NCI-H2196 (cell line): Measurements from ENCODE around the gene KCNG2.

Source experiments
- DNase-seq: peaks from one replicate; lab custom pipeline; 2025; ENCODE audit not compliant: unreplicated experiment; lab: John Stamatoyannopoulos, UW

Gene KCNG2

DNA sequence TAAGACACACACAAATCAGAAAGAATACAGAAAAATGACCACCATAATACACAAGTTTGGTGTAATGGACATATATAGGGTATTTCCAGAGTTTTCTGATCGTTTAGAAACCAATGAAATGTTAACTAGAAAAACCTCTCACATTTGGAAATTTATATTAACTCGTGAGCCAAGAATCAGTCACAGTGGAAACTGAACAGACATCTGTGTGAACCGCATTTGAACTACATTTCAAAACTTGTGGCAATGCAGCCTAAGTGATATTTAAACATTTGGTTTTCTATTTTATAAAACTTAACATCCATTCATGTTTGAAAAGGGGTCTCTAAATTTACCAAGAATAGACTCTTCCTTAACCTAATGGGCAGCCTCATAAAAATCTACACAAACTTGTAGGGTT is 29.0 kb upstream of the KCNG2 start:
- no peak for DNase-seq

DNA sequence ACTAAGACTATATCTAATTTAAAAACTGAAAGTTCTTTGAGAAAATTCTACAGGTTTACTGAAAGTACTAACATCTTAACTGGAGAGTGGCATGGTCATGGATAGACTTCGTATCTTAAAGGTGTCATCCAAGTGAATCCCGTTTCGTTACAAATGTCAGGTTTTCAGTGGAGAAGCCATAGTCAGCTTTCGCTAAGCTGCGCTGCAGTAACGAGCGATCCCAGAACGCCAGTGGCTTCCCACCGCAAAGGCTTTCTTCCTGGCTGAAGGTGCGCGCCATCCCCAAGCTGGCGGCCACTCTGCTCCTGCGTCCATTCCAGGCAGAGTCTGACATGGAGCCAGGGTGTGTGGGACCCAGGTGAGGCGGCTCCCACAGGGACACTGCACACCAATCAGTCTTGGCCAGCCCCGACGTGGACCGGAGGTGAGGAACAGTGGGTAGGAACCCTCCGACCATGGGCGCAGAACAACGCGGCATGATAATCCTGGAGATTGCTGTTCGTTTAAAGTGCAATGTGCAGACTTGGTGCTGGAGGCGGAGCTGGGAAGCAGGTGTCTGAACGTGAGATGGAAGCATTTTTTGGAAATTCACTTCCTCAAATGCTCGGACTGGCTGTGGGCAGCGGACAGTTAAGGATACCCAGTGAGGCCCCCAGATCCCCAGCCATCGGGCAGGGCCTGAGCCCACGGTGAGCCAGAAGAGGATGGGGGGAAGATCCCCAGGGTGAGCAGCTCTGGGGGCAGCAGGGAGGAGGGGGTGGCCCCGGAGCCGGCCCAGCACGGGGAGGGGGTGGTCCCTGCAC is 27.8 kb upstream of the KCNG2 start:
- no peak for DNase-seq

- no peak for DNase-seq
Measured at GRCh38 chr18:79770501-79770815, 27.3 kb upstream of the KCNG2 start.

GRCh38 chr18:79770826-79771225 is 26.9 kb upstream of the KCNG2 start:
- no peak for DNase-seq

DNA sequence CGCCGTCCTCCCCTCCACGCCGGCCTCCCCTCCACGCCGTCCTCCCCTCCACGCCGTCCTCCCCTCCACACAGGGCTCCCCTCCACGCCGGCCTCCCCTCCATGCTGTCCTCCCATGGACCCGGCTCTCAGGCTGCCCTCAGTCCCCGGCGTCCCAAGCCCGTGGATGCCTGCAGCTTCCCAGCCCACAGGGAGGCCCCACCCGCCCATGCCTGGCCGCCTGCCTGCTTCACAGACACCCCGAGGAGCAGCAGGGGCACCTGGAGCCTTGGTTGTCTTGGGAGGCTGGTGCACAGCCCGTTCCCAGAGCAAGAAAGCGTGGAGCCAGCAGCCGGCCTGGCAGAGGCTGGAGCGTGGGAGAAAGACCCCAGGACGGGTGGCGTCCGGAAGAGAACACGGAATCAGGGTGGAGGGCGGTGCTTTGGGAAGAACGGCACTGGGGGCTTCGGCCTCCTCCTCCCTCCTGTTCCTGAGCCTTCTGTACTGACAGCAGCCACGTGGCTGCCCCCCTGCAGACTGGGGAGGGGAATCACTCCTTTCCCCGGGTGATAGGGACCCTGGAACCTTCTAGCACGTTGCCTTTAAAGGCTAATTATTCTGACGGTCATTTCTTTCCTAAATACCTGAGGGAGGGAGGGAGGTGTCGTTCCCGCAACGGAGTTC is 26.2 kb upstream of the KCNG2 start:
- no peak for DNase-seq

- DNase-seq, result no peak
Measured at GRCh38 chr18:79772108-79772864, 25.5 kb upstream of the KCNG2 start.

- no peak for DNase-seq
Measured at GRCh38 chr18:79772865-79773696, 24.7 kb upstream of the KCNG2 start.

DNA sequence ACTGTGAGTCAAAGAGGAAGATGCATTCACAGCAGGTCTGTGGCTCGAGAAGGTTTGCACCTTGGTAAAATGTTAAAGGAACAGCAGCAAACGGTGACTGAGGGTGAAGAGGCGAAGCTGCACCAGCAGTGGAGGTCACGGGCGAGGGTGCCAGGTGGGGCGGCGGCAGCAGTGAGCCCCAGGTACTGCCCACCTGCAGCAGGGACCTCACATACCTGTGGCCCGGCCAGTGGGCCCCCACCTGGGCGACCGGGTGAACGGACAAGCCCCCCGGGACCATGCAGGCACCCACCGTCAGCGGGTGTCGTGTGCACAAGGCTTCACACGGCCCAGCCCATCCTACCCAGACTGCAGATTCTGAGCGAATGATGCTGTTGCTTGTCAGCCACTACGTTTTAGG is 23.6 kb upstream of the KCNG2 start:
- DNase-seq, result no peak

DNA sequence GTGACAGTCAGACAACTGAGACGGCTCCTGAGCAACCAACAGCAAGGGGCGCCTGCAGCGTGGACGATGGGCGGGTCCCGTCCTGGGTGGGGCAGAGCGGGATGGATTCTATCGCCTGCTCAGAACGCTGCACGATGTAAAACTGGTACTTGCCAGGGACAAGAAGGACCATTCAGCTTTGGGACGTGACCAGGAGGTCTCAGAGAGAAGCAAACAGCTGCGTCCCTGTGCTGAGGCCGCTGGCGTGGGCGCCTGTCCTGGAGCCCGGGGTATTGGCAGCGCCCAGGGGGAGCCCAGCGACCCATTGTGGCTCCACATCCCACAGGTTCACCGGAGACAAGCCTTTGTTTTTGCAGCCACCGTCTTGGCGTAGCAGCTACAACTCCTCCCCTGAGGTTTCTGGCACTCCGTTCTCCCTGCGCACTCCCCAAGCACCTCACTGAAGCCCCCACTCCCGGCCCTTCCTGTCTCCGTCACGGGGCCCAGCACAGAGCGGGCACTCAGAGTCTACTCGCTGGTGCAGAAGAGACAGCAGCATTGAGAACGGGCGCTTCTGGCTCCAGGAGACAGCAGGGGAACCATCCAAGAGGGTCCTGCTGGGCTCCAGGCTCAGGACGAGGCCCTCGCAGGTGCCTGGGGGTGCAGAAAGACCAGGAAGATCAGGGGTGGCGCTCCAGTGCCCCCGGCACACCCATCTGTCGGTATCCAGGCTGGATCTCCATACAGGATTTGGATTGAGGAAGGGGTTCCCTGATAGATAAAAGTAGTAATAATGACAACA is 22.1 kb upstream of the KCNG2 start:
- DNase-seq, result no peak

DNA sequence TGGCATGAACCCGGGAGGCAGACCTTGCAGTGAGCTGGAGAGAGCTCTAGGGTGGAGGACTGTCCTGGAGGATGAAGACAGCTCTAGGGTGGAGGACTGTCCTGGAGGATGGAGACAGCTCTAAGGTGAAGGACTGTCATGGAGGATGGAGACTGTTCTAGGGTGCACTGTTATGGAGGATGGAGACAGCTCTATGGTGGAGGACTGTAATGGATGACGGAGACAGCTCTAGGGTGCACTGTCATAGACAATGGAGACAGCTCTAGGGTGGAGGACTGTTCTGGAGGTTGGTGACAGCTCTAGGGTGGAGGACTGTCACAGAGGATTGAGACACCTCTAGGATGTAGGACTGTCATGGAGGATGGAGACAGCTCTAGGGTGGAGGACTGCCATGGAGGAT is 21.1 kb upstream of the KCNG2 start:
- DNase-seq, result no peak

DNA sequence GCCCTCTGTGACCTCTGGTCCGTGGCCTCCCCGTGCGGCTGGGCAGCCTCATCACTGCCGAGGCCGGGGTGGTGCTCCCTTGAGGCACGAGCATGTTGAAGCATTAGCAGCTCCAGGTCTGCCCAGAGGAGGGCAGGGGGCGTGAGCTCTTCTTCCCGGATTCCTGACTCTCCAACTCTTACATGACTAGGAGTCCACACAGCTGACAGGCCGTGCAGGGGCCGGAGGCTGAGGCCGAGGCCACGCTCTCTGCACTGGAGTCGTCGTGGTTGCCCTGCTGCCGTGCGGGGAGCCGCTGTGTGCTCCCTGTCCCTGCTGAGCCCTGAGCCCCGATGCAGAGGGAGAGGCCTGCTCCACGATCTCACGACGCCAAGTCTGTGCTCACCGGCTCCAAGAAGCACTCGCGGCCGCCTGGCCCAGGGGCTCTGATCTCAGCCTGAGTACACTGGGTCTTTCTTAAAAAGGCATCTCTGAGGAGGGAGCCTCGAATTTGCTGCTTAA is 19.4 kb upstream of the KCNG2 start:
- DNase-seq, result no peak

DNA sequence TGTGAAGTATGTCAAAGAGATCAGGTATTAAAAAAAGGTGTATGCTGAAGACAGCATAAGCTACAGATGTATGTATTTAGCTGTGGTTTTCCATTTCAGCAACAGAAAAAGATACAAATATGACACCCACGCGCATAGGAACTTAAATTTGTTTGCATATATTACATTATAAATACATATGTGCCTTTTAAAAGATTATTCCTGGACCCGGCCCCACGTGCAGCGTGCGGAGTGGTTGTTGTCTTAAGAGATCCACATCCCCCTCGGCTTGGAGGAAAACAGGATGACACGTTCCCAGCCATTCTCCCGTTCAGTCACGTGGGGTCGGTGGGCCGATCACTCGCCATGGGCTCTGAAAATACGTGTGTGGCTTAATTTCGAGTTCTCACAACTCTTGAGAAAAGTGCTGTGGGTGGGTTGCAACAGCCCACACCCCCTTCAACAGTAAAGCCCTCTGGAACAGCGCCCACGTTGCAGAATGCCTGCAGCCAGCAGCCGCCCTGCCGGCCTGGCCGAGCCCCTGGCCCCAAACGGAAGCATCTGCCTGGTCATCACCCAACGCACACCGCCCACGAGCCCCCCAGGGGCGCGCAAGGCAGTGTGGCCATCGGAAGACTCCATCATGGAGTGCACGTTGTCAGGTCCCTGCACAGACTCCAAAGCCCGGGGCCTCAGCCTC is 18.6 kb upstream of the KCNG2 start:
- no peak for DNase-seq

GRCh38 chr18:79779700-79780190 is 18.0 kb upstream of the KCNG2 start:
- no peak for DNase-seq

DNA sequence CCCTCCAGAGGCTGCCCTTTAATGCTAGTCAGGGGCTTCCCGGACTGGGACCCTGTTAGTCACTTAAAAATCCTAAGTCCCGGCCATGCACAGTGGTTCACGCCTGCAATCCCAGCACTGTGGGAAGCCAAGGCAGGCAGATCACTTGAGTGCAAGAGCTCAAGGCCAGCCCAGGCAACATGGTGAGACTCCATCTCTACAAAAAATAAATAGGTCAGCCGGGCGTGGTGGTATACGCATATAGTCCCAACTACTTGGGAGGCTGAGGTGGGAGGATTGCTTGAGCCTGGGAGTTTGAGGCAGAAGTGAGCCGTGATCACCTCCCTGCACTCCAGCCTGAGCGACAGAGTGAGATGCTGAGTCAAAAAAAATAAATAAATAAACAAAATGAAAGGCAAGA is 17.2 kb upstream of the KCNG2 start:
- no peak for DNase-seq

- DNase-seq, result no peak
Measured at GRCh38 chr18:79781331-79781941, 16.3 kb upstream of the KCNG2 start.

DNA sequence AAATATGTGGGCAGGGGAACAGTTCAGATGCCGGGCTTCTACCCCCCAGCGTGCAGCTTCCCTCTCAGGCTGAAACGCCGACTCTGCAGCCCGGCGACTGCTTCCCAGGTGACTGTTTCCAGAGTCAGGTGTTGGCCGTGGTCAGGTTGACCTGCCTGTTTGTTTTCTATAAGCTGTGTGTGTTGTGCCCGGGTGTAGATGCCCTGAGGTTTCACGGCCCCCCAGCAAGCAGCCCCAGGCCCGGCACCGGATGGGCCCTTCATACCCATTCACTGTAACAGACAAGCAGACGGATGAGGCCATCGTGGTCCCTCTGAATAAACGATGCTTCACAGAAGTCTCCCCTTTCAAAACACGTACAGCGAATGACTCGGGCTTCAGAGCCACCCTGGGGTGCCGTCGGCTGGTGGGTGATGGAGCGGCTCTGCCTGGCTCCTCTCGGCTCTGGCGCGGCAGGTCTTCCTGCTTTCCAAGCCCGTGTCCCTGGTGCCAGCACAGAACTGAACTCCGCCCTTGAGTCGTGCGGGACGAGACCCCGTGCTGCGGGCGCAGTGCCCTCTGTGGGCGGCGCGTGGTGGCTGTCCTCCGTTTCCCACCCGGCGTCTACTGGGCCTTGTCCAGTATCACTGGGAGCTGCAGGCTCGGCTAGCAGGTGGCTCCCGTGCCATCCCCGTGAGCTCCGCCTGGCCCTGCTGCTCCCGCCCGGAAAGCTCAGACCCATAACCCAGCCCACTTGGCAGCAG is 15.0 kb upstream of the KCNG2 start:
- no peak for DNase-seq

DNA sequence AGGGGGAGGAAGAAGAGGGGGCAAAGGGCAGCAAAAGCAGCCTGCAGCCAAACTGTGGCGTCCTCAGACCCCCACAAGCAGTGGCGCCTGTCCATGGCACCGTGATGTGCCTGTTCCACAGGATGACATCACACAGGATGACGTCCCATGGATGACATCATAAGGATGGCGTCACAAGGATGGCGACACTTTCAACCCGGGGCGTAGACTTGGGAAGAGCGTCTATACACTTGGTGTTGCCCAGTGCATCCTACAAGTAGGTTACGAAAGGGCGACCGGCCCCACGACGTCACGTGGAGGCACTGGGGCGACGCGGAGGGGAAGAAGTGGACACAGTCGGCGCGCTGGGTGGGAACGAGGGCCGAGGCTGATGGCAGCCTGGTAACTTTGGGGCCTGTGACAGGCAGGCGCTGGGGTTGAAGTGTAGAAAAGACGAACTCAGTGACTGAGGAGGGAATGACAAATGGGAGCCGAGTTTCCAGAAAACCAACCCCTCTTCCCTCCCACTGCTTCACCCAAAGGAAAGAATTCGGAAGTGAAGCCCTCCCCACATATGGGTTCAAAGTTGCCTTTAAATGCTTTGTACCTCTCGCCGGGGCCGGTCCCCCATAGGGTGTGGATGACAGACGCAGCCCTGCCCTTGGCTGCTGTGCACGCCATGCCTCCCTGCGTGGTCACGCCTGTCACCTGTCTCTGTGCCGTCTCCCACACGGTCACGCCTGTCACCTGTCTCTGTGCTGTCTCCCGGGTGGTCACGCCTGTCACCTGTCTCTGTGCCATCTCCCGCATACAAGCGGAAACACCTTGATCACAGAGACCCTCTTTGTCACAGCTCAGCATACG is 13.4 kb upstream of the KCNG2 start:
- no peak for DNase-seq
